ENCODE data around the gene RAD51B.

The RAD51B gene

GRCh38 chr14:68748260-68748659, 928.7 kb downstream of the RAD51B start:
- POLR2A ChIA-PET: no interaction called here
- CTCF ChIA-PET: interaction anchor here (0.6 kb wide), 2 partner anchors 12 to 78 kb away, joined by 3 read pairs; no protein-coding TSS in a partner anchor
- no peaks in the 10 kb centered on the region for H3K4me1 ChIP-seq (ENCODE audit: control insufficient read depth, insufficient read depth, low read length)

GRCh38 chr14:68748691-68749090, 929.1 kb downstream of the RAD51B start:
- CTCF ChIA-PET: interaction anchor here (0.6 kb wide), 2 partner anchors 13 to 77 kb away, joined by 3 read pairs; no protein-coding TSS in a partner anchor
- H3K27ac ChIP-seq (ENCODE audit: extremely low read depth, low read depth, low read length): no peak overlapping the region
- POLR2A ChIA-PET: interaction anchor here (0.8 kb wide), 1 partner anchor 44 kb away, joined by 3 read pairs; the partner anchor contains the start of gene ZFP36L1
- no peaks in the 10 kb centered on the region for H3K36me3 ChIP-seq (ENCODE audit: control insufficient read depth in 2 of 2, insufficient read depth in 1 of 2, low read length in 2 of 2)
- no peaks in the 10 kb centered on the region for H3K9me3 ChIP-seq (ENCODE audit: control insufficient read depth, insufficient read depth, low read depth, low read length)
- no peaks in the 10 kb centered on the region for H3K4me1 ChIP-seq (ENCODE audit: control insufficient read depth, insufficient read depth, low read length)
- H3K4me3 ChIP-seq (ENCODE audit: low read depth, low read length): no peak overlapping the region
- TF ChIP-seq ZNF37A (tag by site-specific recombination; IDR thresholded peaks at IDR 0.05): no peak
- TF ChIP-seq ZNF112 (tag by site-specific recombination; IDR thresholded peaks at IDR 0.05): no peak
- TF ChIP-seq ZFP37 (tag by site-specific recombination; IDR thresholded peaks at IDR 0.05): no peak
- TF ChIP-seq KLF17 (tag by site-specific recombination; IDR thresholded peaks at IDR 0.05): no peak
- TF ChIP-seq KLF10 (tag by site-specific recombination; IDR thresholded peaks at IDR 0.05): no peak
- TF ChIP-seq ATF2 (tag by site-specific recombination; IDR thresholded peaks at IDR 0.05; ENCODE audit: low read depth): no peak
- no peak for TF ChIP-seq SCRT2 (tag by site-specific recombination; IDR thresholded peaks at IDR 0.05)
- no peak for TF ChIP-seq EGR2 (tag by site-specific recombination; IDR thresholded peaks at IDR 0.05; ENCODE audit: low read depth)
- TF ChIP-seq ZNF211 (tag by site-specific recombination; IDR thresholded peaks at IDR 0.05; ENCODE audit: low read depth): no peak
- no peak for TF ChIP-seq ZFHX2 (tag by site-specific recombination; conservative IDR thresholded peaks at IDR 0.05)
- no peak for TF ChIP-seq ZNF16 (tag by site-specific recombination; IDR thresholded peaks at IDR 0.05; ENCODE audit: low read depth)
- no peak for TF ChIP-seq ZNF174 (tag by site-specific recombination; IDR thresholded peaks at IDR 0.05)
- no peak for TF ChIP-seq GLI4 (tag by site-specific recombination; IDR thresholded peaks at IDR 0.05)
- TF ChIP-seq MEIS1 (CRISPR knock-in tag; IDR thresholded peaks at IDR 0.05; ENCODE audit: borderline replicate concordance): no peak

More at GRCh38 chr14:68748260-68748659, 928.7 kb downstream of the RAD51B start:
- Histone ChIP-seq H3K36me3 (ENCODE audit: control insufficient read depth in 2 of 2, insufficient read depth in 1 of 2, low read length in 2 of 2) (no peaks in the 10 kb centered on the region), H3K9me3 (ENCODE audit: control insufficient read depth, insufficient read depth, low read depth, low read length) (no peaks in the 10 kb centered on the region), H3K27ac (ENCODE audit: extremely low read depth, low read depth, low read length) (no peak overlapping the region), H3K4me3 (ENCODE audit: low read depth, low read length) (no peak overlapping the region)
- TF ChIP-seq ZNF621 (tag by site-specific recombination; IDR thresholded peaks at IDR 0.05): no peak
- TF ChIP-seq, protein P1, sequence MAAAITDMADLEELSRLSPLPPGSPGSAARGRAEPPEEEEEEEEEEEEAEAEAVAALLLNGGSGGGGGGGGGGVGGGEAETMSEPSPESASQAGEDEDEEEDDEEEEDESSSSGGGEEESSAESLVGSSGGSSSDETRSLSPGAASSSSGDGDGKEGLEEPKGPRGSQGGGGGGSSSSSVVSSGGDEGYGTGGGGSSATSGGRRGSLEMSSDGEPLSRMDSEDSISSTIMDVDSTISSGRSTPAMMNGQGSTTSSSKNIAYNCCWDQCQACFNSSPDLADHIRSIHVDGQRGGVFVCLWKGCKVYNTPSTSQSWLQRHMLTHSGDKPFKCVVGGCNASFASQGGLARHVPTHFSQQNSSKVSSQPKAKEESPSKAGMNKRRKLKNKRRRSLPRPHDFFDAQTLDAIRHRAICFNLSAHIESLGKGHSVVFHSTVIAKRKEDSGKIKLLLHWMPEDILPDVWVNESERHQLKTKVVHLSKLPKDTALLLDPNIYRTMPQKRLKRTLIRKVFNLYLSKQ (tag by site-specific recombination; IDR thresholded peaks at IDR 0.05; ENCODE audit: borderline replicate concordance): no peak
- no peak for TF ChIP-seq GLI2 (tag by site-specific recombination; IDR thresholded peaks at IDR 0.05; ENCODE audit: borderline replicate concordance, low read depth)
- no peak for TF ChIP-seq ZNF561 (tag by site-specific recombination; IDR thresholded peaks at IDR 0.05; ENCODE audit: borderline replicate concordance)
- TF ChIP-seq, protein P2, sequence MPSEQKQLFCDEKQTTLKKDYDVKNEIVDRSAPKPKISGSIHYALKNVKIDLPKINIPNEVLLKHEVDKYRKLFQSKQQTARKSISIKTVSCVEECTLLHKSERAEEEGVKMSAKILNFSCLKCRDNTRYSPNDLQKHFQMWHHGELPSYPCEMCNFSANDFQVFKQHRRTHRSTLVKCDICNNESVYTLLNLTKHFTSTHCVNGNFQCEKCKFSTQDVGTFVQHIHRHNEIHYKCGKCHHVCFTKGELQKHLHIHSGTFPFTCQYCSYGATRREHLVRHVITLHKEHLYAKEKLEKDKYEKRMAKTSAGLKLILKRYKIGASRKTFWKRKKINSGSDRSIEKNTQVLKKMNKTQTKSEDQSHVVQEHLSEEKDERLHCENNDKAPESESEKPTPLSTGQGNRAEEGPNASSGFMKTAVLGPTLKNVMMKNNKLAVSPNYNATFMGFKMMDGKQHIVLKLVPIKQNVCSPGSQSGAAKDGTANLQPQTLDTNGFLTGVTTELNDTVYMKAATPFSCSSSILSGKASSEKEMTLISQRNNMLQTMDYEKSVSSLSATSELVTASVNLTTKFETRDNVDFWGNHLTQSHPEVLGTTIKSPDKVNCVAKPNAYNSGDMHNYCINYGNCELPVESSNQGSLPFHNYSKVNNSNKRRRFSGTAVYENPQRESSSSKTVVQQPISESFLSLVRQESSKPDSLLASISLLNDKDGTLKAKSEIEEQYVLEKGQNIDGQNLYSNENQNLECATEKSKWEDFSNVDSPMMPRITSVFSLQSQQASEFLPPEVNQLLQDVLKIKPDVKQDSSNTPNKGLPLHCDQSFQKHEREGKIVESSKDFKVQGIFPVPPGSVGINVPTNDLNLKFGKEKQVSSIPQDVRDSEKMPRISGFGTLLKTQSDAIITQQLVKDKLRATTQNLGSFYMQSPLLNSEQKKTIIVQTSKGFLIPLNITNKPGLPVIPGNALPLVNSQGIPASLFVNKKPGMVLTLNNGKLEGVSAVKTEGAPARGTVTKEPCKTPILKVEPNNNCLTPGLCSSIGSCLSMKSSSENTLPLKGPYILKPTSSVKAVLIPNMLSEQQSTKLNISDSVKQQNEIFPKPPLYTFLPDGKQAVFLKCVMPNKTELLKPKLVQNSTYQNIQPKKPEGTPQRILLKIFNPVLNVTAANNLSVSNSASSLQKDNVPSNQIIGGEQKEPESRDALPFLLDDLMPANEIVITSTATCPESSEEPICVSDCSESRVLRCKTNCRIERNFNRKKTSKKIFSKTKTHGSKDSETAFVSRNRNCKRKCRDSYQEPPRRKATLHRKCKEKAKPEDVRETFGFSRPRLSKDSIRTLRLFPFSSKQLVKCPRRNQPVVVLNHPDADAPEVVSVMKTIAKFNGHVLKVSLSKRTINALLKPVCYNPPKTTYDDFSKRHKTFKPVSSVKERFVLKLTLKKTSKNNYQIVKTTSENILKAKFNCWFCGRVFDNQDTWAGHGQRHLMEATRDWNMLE (tag by site-specific recombination; conservative IDR thresholded peaks at IDR 0.05; ENCODE audit: low read depth): no peak
- no peak for TF ChIP-seq SP7 (tag by site-specific recombination; IDR thresholded peaks at IDR 0.05)
- TF ChIP-seq GLI4 (tag by site-specific recombination; IDR thresholded peaks at IDR 0.05): no peak
- TF ChIP-seq ZNF341 (tag by site-specific recombination; IDR thresholded peaks at IDR 0.05; ENCODE audit: low read depth): no peak
- no peak for TF ChIP-seq ZNF112 (tag by site-specific recombination; IDR thresholded peaks at IDR 0.05)
- TF ChIP-seq, protein P3, sequence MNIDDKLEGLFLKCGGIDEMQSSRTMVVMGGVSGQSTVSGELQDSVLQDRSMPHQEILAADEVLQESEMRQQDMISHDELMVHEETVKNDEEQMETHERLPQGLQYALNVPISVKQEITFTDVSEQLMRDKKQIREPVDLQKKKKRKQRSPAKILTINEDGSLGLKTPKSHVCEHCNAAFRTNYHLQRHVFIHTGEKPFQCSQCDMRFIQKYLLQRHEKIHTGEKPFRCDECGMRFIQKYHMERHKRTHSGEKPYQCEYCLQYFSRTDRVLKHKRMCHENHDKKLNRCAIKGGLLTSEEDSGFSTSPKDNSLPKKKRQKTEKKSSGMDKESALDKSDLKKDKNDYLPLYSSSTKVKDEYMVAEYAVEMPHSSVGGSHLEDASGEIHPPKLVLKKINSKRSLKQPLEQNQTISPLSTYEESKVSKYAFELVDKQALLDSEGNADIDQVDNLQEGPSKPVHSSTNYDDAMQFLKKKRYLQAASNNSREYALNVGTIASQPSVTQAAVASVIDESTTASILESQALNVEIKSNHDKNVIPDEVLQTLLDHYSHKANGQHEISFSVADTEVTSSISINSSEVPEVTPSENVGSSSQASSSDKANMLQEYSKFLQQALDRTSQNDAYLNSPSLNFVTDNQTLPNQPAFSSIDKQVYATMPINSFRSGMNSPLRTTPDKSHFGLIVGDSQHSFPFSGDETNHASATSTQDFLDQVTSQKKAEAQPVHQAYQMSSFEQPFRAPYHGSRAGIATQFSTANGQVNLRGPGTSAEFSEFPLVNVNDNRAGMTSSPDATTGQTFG (tag by site-specific recombination; IDR thresholded peaks at IDR 0.05; ENCODE audit: borderline replicate concordance): no peak
- TF ChIP-seq ZNF48 (tag by site-specific recombination; IDR thresholded peaks at IDR 0.05): no peak
- no peak for TF ChIP-seq SCRT2 (tag by site-specific recombination; IDR thresholded peaks at IDR 0.05)
- no peak for TF ChIP-seq SP2 (tag by site-specific recombination; IDR thresholded peaks at IDR 0.05)

Measured in HEK293 (cell line).